Psoas muscle (tissue), 8 donors: ENCODE measurements around the gene C5AR2. TPM values are rescaled to one million over a fixed set of nuclear protein-coding genes. Genes with fewer than 3 reads are reported as not detected.

ENCODE experiments used
- ATAC-seq, 4 donors: fragments of 200-7000 bp; cut with Tn5 transposase; one replicate each; pipeline ENCODE4 v1.9.1; 2020; ENCODE audit warnings: moderate library complexity in 3 of 4, mild to moderate bottlenecking in 2 of 4
- DNase-seq, 2 donors: peaks; one replicate each; pipeline ENCODE4 v3.0.0-alpha.2; 2020
- H3K27ac ChIP-seq: fragments of 200-600 bp; one replicate; pipeline ENCODE4 v1.8.0; 2022
- H3K27me3 ChIP-seq, 3 donors: fragments of 200-600 bp in 1 of 3; one replicate each; pipeline versions ENCODE4 v1.6.1 to v1.8.0; 2013 to 2022; ENCODE audit warnings: low read length in 2 of 3, mild to moderate bottlenecking in 2 of 3, moderate library complexity in 1 of 3; ENCODE audit not compliant: insufficient read depth in 3 of 3
- H3K36me3 ChIP-seq, 2 donors: fragments of 200-600 bp in 1 of 2; one replicate each; pipeline versions ENCODE4 v1.6.1 to v1.8.0; 2013 to 2022; ENCODE audit warnings: low read depth in 1 of 2, mild to moderate bottlenecking in 1 of 2, moderate library complexity in 1 of 2; ENCODE audit not compliant: insufficient read depth in 1 of 2
- H3K4me1 ChIP-seq: fragments of 200-600 bp; one replicate; pipeline ENCODE4 v1.8.0; 2022
- H3K4me3 ChIP-seq: fragments of 200-600 bp; one replicate; pipeline ENCODE4 v1.8.0; 2022; ENCODE audit warnings: mild to moderate bottlenecking
- H3K9me3 ChIP-seq: fragments of 200-600 bp; one replicate; pipeline ENCODE4 v1.8.0; 2022
- WGBS, 3 donors: extraction: QIAGEN DNeasy Blood & Tissue Kit; methylation state at CpG; one replicate each; pipeline versions ENCODE4 v1.1.6 to v1.1.7; 2013; 5-methylcytosine and 5-hydroxymethylcytosine counted together
- intact Hi-C, 2 donors: fragments of 100-400 bp; cut with DNase I; formaldehyde crosslinking; loops; one replicate each; pipeline versions ENCODE4 v1.11.0 to v1.14.2; 2022
- polyA plus RNA-seq, 3 donors: library from polyadenylated mRNA; stranded (reverse); fragments of 200-250 nt; gene quantifications; one replicate each; pipeline ENCODE4 v1.2.3, GENCODE V29; 2013
- total RNA-seq, 4 donors: library from RNA; stranded (reverse); fragmentation: NEBNext Ultra II Directional in 2 of 4; extraction: Animal tissue kit (Norgen Biotek cat#: 25700) in 2 of 4; gene quantifications; one replicate each; pipeline versions ENCODE4 v1.2.1 to v1.2.4, GENCODE V29; 2021 to 2023
- TF ChIP-seq, protein P1 (sequence below): fragments of 200-600 bp; IDR thresholded peaks from one replicate; pipeline ENCODE4 v1.8.0; 2022; ENCODE audit warnings: antibody characterized with exemption
- donor health status: healthy with polysubstance abuse.
- donor health status: DM: no; HTN: no; CAD: no; lungs with moderate emphysema.
- donor health status: Bipolar disorder and iron deficiency.
- donor health status: healthy.
- donor health status: DM: yes; HTN: yes; CAD: no.
- donor health status: DM: no; HTN: no; CAD: no.
- donor health status: DM: no; HTN: no; CAD: no.
- donor health status: DM: yes; HTN: yes; CAD: no.

Gene C5AR2
- total and polyA plus RNA-seq, 7 donors = 0.06 to 0.44 (median 0.37) TPM; not detected in 2

DNA sequence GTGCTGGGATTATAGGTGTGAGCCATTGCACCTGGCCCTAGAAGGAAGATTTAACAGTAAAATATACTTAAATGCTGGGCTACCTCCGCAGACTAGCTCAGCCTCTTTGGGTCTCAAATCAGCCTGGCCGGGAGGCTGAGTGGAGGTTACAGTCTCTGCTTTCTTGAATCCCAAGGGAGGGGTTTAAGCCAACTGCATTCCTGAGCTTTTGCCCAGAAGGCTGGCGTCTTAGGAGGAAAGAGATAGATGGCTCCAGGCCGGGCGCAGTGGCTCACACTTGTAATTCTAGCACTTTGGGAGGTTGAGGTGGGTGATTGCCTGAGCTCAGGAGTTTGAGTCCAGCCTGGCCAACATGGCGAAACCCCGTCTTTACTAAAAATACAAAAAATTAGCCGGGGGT lies 22.9 kb upstream of the C5AR2 start:
- intact Hi-C loops = loop anchor here in 1 of 2 donors (10.0 kb wide), 1 partner anchor 76 kb away; no protein-coding TSS in a partner anchor
- Histone ChIP-seq H3K4me1 (no peaks in the 10 kb centered on the region), H3K36me3 (no peaks in the 10 kb centered on the region), H3K27me3 (peaks cover 0 to 31% (median 0%) of the 10 kb centered on the region in 3 donors), H3K4me3 (no peak overlapping the region), H3K9me3 (no peaks in the 10 kb centered on the region), H3K27ac (no peak overlapping the region)
- TF ChIP-seq, protein P1, sequence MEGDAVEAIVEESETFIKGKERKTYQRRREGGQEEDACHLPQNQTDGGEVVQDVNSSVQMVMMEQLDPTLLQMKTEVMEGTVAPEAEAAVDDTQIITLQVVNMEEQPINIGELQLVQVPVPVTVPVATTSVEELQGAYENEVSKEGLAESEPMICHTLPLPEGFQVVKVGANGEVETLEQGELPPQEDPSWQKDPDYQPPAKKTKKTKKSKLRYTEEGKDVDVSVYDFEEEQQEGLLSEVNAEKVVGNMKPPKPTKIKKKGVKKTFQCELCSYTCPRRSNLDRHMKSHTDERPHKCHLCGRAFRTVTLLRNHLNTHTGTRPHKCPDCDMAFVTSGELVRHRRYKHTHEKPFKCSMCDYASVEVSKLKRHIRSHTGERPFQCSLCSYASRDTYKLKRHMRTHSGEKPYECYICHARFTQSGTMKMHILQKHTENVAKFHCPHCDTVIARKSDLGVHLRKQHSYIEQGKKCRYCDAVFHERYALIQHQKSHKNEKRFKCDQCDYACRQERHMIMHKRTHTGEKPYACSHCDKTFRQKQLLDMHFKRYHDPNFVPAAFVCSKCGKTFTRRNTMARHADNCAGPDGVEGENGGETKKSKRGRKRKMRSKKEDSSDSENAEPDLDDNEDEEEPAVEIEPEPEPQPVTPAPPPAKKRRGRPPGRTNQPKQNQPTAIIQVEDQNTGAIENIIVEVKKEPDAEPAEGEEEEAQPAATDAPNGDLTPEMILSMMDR = no peak
- WGBS, 3 donors = 32 to 46% (median 45%) methylated on average over 8 of the region's 8 CpGs
- no peak for ATAC-seq
- DNase-seq = no peak

DNA sequence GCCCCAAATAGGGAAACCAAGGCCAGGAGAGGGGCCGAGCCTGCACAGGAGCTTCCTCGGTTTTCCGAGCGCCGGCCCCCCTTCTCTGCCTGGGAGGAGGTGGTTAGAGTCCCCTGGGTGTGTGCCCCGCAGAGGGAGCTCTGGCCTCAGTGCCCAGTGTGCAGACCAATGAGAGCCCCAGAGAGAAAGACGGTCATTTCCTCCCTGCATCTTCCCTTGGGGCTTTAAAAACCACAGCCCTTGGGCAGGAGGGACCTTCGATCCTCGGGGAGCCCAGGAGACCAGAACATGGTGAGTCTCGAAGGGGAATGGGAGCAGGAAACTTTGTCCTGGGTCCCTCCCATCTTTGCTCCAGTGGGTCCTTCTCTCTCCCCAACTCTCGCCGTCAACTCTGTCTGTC lies 22.4 kb upstream of the C5AR2 start, which contains the start of gene C5AR1:
Gene C5AR1, plus strand, starts transcription at position 254 of the 400 bp plus-strand sequence. Its CDS starts 35 bp downstream, at position 289.
- intact Hi-C loops = loop anchor here in 1 of 2 donors (10.0 kb wide), 1 partner anchor 75 kb away; no protein-coding TSS in a partner anchor
- 32 to 39% (median 36%) methylated on average over 12 of the region's 12 CpGs for WGBS, 3 donors
- Histone ChIP-seq H3K9me3 (no peaks in the 10 kb centered on the region), H3K27me3 (peaks cover 0 to 31% (median 0%) of the 10 kb centered on the region in 3 donors), H3K4me3 (peak within 1 kb of the TSS; percentile 33), H3K36me3 (no peaks in the 10 kb centered on the region), H3K27ac (no peak within 1 kb of the TSS), H3K4me1 (no peaks in the 10 kb centered on the region)
- TF ChIP-seq, protein P1 = no peak
- DNase-seq (no peak), ATAC-seq (peak in 3 of 4 donors; percentile 32 to 44 (median 35))

DNA sequence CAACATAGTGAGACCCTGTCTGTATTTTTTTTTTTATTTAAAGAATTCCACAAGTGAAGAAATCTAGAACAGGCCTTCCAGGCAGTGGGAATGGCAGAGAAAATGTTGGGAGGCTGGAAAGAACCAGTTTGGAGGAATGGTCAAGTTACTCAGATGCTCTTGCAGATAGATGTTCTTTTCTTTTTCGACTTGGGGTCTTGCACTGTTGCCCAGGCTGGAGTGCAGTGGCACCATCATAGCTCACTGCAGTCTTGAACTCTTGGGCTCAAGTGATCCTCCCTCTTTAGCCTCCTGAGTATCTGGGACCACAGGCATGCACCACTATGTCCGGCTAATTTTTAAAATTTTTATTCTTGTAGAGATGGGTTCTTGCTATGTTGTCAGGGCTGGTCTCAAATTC lies 21.7 kb upstream of the C5AR2 start:
- no peak for DNase-seq
- Histone ChIP-seq H3K27ac (no peak overlapping the region), H3K9me3 (no peaks in the 10 kb centered on the region), H3K36me3 (no peaks in the 10 kb centered on the region), H3K4me3 (peak overlapping the region; percentile 33), H3K4me1 (no peaks in the 10 kb centered on the region), H3K27me3 (peaks cover 0 to 31% (median 0%) of the 10 kb centered on the region in 3 donors)
- TF ChIP-seq, protein P1 = no peak
- intact Hi-C loops = no loop called here
- WGBS, 3 donors = 85 to 97% (median 94%) methylated on average over 2 of the region's 2 CpGs
- no peak for ATAC-seq

DNA sequence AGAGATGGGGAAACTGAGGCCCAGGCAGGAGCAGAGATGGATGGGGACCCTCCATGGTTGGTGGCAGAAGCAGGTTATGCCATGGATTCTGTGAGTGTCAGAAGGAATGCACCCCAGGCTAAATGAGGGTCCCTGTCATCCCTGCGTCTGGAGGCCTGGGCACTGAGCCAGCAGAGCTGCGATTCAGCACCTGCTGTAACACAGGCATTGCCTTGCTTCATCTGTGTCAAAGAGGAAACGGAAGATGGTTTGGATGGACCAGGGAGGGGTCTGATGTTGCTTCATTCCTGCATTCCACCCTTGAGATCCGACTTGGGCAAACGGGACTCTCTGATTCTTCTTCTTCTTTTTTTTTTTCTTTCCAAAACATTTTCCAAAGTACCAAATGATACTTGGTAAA lies 21.2 kb upstream of the C5AR2 start:
- Histone ChIP-seq H3K4me3 (peak overlapping the region; percentile 33), H3K36me3 (no peaks in the 10 kb centered on the region), H3K4me1 (no peaks in the 10 kb centered on the region), H3K27ac (no peak overlapping the region), H3K27me3 (peaks cover 0 to 31% (median 0%) of the 10 kb centered on the region in 3 donors), H3K9me3 (no peaks in the 10 kb centered on the region)
- ATAC-seq (no peak), DNase-seq (no peak)
- TF ChIP-seq, protein P1 = no peak
- intact Hi-C loops = no loop called here
- 7 to 13% (median 9%) methylated on average over 5 of the region's 5 CpGs for WGBS, 3 donors
